SH-SY5Y (cell line): ENCODE data around the gene DOC2B.

Source experiments
- GATA2 ChIP-seq: IDR thresholded peaks from 2 replicates; pipeline ENCODE4 v1.6.1; 2011; ENCODE audit warnings: mild to moderate bottlenecking, low read depth, low read length
- GATA3 ChIP-seq: IDR thresholded peaks from 2 replicates; pipeline ENCODE4 v1.6.1; 2011; ENCODE audit warnings: low read depth, mild to moderate bottlenecking, low read length, moderate library complexity

- TF ChIP-seq GATA2 (no peak), GATA3 (no peak)
Measured at GRCh38 chr17:144936-145670, 36.3 kb downstream of the DOC2B start.
